GM21423 (cell line): ENCODE measurements around the gene RETREG2.
A peak's percentile ranks its signal among the peaks of the same experiment; 100 is the strongest.
"Not testable (repeated sequence)": the region's sequence is repeated elsewhere in the genome, so short reads cannot be mapped to it uniquely, and the experiment has no call there.

Experiments
- ATAC-seq: cut with Tn5 transposase; IDR thresholded peaks from one replicate; pipeline ENCODE4 v1.9.1; 2021; ENCODE audit warnings: mild to moderate bottlenecking, moderate library complexity; ENCODE audit not compliant: unreplicated experiment

RETREG2 gene

DNA sequence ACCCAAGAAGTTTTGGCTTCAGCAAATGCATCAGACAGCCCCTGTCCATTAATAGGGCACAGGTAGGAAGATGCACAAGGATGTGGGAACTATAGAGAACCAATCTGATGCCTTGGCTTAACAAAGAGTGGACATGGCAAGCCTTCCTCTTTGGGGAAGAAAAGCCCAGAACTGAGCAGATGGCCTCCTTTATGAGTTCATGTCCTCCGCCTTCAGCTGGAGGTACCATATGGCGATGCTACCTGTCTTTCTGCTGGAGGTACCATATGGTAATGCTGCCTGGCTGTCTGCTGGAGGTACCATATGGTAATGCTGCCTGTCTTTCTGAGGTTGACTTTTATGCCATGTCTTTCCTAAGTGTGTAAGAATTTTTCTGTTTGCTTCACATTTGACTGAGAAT, 6.0 kb downstream of the RETREG2 start:
- no peak for ATAC-seq

DNA sequence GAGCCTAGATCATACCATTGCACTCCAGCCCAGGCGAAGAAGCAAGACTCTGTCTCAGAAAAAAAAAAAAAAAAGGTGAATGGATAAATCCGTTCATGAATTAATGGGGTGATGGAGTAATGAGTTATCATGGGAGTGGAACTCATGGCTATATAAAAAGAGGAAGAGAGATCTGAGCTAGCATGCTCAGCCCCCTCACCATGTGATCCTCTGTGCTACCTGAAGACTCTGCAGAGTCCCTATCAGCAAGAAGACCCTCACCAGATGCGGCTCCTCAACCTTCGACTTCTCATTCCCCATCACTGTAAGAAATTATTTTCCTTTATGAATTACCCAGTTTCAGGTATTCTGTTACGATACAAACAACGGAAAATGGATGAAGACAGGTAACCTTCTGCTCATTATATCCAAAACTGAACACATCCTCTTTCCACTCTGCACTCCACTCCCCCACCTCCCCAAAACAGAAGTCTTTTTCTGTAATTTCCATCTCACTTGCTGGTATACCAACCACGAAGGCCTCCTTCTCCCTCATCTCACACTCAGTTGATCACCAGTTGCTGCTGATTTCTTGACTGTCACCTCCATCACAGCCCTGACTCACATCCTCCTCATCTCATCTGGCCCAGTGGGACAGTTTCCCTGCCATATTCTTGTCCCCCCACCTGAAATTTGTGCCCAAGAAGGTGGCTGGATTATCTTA, 8.8 kb downstream of the RETREG2 start:
- ATAC-seq, result no peak

DNA sequence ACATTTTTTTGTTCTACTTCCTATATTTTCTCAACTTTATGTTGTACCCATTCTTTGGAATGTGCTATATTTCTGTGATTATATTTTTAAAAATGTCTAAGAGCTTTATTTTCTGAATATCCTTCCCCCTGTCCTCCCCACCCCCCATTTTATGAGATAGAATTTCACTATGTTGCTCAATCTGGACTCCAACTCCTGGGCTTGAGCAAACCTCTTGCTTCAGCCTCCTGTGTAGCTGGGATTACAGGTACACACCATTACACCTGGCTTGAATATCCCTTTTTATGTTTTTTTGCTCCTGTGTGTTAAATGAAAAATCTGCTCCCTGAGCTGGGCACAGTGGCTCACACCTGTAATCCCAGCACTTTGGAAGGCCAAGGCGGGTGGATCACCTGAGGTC, 19.3 kb downstream of the RETREG2 start:
- no peak for ATAC-seq

DNA sequence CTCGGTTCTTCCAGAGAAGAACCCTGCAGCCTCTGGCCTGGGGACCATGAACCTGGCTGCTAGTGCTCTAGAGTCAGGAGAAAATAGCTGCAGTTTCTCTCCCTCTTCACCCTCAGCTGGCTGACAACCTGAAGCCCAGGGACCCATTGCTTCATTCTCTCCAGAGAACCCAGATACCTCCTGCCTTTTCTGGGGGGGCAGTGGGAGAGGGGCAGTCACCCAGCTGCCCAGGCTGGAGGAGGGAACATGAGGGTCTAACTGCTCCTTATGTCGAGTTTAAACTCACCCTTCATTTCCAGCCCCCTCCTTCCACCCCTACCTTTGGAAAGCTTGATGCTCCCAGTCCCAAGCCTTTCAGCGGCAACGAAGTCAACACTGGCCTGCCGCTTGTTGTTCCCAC, 20.9 kb downstream of the RETREG2 start:
- no peak for ATAC-seq

DNA sequence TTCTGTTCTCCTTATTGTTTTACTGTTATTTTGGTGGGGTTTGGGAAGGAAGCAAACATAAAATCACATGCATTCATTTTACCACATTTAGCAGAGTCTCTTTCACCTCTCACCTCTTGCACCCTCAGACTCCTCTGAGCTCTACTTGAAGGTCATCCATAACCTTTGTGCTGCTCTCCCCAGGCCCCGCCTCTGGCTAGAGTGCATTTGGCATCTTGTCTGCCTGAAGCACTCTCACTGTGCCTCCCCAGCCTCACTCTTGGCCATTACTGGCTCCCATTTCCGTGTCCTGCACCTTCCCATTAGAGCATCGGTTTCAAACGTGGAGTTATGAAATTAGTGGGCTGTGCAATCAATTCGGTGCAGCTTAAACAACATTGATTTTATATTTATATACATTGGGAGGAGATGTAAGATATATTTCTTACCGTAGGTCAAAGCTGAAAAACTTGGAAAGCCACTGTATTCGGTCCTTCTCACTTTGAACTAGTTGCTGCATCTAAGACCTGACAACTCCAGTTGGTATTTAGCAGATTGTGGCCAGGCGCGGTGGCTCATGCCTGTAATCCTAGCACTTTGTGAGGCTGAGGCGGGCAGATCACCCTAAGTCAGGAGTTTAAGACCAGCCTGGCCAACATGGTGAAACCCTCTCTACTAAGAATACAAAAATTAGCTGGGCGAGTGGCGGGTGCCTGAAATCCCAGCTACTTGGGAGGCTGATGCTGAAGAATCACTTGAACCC, 21.6 kb downstream of the RETREG2 start:
- no peak for ATAC-seq

DNA sequence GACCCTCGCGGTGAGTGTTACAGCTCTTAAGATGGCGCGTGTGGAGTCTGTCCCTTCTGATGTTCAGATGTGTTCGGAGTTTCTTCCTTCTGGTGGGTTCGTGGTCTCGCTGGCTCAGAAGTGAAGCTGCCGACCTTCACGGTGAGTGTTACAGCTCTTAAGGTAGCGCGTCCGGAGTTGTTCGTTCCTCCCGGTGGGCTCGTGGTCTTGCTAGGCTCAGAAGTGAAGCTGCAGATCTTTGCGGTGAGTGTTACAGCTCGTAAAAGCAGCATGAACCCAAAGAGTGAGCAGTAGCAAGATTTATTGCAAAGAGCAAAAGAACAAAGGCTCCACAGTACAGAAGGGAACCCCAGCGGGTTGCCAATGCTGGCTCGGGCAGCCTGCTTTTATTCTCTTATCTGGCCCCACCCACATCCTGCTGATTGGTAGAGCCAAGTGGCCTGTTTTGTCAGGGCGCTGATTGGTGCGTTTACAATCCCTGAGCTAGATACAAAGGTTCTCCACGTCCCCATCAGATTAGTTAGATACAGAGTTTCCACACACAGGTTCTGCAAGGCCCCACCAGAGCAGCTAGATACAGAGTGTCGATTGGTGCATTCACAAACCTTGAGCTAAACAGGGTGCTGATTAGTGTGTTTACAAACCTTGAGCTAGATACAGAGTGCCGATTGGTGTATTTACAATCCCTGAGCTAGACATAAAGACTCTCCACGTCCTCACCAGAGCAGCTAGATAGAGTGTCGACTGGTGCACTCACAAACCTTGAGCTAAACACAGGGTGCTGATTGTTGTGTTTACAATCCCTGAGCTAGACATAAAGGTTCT, 22.6 kb downstream of the RETREG2 start:
- ATAC-seq, result not testable (repeated sequence)

DNA sequence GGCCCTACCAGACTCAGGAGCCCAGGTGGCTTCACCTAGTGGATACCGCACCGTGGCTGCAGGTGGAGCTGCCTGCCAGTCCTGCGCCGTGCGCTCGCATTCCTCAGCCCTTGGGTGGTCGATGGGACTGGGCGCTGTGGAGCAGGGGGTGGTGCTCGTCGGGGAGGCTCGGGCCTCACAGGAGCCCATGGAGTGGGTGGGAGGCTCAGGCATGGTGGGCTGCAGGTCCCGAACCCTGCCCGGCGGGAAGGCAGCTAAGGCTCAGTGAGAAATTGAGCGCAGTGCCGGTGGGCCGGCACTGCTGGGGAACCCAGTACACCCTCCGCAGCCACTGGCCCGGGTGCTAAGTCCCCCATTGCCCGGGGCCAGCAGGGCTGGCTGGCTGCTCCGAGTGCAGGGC, 23.3 kb downstream of the RETREG2 start:
- not testable (repeated sequence) for ATAC-seq

DNA sequence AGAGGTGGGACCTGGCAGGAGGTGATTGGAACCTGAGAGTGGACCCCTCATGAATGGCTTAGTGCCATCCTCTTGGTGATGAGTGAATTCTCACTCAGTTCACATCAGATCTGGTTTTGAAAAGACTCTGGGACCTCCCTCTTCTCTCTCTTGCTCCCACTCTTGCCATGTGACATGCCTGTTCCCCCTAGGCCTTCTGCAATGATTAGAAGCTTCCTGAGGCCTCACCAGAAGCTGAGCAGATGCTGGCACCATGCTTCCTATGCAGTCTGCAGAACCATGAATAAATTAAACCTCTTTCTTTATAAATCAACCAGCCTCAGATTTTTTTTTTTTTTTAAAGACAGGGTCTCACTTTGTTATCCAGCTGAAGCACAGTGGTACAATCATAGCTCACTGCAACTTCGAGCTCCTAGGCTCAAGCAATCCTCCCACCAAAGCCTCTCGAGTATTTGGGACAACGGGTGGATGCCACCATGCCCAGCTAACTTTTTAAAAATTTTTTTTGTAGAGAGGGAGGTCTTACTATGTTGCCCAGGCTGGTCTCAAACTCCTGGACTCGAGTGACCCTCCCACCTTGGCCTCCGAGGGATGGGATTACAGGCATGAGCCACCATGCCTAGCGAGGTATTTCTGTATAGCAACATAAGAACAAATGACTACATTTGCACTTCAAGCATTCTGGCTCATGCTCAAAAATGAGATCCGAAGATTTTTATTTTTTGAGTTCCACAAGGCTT, 26.5 kb downstream of the RETREG2 start:
- no peak for ATAC-seq

DNA sequence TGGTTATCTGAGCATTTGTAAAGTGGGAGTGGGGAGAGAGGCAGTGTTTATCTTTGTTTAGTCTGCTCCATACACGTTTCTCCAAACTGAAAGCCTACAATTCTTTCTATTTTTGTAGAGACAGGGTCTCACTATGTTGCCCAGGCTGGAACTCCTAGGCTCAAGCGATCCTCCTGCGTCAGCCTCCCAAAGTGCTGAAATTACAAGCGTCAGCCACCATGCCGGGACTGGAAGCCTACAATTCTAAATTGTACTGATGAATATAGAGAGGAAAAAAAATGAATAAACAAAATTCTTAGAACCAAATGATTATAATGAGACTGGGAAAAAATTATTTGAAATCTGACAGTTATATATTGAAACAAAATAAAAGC, 27.1 kb downstream of the RETREG2 start:
- no peak for ATAC-seq

DNA sequence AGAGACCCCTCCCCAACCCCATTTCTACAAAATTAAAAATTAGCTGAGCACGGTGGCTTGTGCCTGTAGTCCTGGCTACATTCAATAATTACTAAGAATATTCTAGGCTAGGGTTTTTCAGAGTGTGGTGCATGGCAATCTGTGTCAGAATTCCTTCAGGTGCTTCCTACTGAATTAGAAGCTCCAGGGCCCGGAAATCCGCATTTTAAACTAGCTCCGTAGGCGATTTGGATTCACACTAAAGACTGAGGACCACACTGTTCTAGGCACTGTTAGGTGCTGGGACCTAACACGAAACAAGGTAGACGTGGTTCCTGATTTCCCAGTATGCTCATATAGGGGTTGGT, 27.9 kb downstream of the RETREG2 start:
- no peak for ATAC-seq

DNA sequence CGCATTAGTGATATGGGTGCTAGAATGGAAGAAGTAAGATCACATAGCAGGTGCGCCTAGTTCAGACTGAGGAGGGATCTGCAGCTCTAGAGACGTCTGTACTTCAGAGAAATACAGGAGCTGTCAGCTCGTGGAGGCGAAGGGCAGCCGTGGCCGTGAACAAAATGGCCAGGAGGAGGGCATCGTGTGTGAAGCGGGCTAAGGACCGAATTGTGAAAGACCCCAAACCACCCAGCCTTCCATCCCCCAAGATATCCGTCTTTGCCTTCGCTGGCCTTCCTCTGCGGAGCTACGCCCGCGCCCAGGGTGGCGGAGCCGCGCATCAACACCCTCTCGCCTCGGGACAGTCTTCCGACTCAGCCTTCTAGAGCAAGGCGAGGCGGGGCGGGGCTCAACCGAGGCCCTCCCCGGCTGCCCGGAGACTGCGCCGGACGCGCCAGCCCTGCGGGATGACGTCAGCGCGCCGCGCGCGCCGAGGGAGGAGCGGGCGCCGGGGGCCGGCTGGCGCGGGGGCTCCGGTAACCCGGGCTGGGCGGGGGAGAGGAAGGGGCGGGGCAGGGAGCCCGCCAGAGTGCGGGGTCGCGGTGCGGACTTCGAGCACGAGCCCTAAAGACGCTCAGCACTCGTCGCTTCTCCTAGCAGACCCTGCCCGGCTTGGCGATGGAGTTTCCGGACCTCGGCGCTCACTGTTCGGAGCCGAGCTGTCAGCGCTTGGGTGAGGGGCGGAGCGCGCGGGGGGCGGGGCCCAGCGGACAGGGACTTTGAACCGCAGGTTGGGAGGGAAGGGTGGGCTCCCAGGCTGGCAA, 28.5 kb downstream of the RETREG2 start, which contains the start of gene ZFAND2B:
ZFAND2B (plus strand) TSS at position 455 of the 806 bp plus-strand sequence; CDS start at position 661, 206 bp downstream.
- peak; percentile 95 for ATAC-seq

DNA sequence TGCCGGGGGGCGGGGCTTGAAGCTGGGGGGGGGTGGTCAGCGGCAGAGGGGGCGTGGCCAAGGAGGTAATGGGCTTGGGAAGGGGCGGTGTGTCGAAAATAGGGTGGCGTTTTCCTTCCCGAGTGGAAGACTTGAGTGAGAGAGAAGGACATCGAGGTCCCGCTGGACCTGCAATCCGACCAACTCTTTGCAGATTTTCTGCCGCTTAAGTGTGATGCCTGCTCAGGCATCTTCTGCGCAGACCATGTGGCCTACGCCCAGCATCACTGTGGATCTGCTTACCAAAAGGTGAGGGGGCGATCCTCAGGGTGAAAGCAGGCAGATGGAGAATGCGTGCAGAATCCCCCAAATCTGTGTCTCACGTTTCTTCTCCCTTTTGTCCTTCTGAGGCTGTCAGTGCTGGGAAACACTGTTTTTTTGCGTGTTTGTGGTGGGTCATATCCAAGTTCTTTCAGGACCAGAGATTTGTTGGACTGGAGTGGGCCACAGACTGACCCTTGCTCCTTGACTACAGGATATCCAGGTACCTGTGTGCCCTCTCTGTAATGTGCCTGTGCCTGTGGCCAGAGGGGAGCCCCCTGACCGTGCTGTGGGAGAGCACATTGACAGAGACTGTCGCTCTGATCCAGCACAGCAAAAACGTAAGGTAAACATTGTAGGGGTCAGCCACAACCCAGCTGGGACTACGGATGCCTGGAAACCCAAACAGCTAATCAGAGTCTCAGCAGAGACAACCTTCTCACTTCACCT, 29.2 kb downstream of the RETREG2 start:
- no peak for ATAC-seq

DNA sequence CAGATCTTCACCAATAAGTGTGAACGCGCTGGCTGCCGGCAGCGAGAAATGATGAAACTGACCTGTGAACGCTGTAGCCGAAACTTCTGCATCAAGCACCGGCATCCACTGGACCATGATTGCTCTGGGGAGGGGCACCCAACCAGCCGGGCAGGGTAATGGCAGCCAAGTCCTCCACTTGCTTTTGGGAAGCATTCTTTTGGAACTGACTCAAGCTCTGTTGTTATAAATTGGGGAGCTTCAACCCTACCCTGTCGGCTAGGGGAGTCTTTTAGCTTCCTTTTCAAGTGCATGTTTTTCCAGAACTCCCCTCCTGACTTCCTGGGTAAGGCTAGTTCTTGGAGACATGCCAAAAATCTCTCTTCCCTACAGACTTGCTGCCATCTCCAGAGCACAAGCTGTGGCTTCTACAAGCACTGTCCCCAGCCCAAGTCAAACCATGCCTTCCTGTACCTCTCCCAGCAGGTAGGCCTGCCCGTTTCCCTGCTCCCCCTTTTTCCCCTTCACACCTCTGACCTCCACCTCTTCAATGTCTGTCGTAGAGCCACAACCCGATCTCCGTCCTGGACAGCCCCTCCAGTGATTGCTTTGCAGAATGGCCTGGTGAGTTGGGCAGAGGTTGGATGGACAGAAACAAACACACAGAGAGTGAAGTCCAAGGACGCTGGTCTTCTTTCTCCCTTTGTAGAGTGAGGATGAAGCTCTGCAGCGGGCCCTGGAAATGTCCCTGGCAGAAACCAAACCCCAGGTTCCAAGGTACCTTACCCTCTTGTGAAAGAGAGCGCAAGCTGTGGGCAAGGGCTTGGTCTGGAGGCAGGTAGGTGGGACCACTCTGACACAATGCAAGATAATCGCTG, 30.0 kb downstream of the RETREG2 start:
- no peak for ATAC-seq

DNA sequence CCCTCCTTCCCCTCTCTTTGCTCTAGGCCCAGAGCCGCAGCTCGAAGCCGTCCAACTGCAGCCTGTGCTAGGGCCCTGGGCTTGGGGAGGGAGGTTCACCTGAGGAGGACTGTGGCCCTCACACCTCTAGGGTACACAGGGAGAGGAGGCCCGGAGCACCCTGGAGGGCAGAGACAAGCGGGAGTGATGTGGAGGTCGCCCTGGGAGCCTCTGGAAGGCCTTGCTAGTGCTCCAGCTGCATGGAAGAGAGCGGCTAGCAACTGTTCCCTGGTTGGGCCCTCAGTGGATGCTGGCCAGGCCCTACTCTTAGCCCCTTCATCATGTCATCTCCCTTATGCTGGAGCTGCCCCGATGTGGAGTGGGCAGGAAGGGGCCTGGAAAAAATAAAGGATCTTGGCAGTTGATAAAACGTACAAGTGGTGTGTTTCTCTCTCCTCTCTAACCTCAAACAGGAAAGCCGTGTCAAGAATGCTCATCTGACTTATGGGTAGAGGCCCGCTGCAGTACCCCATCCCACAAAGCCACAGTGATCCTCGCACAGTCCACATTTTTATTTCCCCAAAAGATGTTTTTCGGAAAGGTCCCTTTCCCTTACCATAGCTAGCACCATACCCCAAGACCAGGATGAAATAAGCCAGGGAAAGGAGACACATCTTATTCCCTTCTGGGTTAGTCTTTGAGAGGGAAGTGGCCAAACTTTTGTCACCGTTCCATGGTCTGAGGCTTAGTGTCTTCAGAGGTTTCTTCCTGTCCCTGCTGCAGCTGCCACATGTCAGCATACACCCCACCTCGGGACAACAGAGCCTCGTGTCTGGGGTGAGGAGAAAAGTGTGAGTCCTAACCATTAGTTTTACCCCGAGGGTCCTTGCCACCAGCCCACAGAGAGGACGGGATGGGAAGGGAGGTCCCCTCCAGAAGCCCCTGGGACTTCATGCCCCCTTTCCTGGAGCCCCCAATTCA, 31.4 kb downstream of the RETREG2 start:
- no peak for ATAC-seq

DNA sequence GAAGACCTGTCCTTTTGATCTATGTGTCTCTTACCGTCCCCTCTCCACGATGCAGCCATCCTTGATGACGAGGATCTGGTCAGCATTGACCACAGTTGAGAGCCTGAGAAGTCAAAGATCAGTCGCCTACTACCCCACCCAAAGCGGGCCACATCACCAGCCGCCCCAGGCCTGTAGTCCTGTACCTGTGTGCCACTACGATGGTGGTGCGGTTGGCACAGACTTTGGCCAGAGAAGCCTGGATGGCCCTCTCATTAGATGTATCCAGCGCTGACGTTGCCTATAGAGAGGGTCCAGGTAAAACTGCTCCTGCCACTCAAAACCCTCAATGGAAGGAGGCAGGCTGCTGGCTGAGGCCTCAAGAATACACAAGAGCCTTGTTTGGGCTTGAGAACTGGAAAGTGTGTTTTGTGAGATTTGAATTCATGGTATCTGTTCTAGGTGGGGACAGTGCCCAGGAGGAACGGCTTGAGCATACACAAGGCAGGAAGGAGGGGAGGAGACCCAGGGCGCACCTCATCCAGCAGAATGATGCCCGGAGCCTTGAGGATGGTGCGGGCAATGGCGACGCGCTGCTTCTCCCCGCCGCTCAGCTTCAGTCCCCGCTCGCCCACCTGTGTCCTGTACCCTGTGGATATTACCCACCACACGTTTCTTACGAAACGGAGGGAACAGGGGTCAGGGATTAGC, 32.3 kb downstream of the RETREG2 start:
- no peak for ATAC-seq

DNA sequence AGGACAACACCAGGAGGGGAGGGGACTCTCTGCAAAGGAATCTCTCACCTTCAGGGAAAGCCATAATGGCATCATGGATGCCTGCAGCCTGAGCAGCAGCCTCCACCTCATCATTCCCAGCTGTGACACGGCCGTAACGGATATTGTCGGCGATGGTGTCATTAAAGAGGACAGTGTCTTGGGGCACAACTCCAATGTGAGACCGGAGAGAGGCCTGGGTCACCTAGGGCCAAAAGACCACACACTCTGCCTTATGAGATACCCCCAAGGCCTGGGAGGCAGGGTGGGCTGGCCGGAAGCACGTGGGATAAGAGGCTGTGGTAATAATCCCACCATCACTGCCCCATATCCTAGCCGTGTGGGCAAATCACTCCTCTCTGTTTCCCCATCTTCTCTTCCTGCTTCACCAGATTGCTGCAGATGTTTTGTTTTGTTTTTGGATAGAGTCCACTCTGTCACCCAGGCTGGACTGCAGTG, 32.8 kb downstream of the RETREG2 start:
- no peak for ATAC-seq

DNA sequence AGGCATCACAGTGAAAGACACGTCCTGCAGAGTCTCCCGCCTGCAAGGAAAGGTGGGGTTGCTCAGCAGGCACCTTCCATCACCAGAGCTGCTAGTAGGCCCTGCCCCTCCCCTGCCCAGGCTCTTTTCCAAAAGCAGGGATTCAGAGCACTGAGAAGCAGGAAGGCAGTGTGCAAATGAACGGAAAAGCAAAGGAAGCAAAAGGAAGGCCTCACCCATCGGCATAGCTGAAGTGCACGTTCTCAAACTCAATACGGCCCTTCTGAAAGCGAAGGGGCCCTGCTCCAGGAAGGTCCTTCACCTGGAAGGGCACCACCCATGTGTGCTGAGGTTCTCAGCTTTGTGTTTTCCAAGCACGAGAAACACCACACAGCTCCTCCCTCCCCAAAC, 34.9 kb downstream of the RETREG2 start:
- no peak for ATAC-seq
